ENCODE results near the gene PTGDR. TPM values are rescaled to one million over a fixed set of nuclear protein-coding genes. Genes with fewer than 3 reads are reported as not detected.

PTGDR gene
- polyA plus RNA-seq, 2 of the 4 experiments (the other 2 are of a cell fraction), result not detected

- no peaks in the 10 kb centered on the region for H3K9me3 ChIP-seq
- TF ChIP-seq RARB (CRISPR knock-in tag; IDR thresholded peaks at IDR 0.05) (no peak), KDM1A (IDR thresholded peaks at IDR 0.05; ENCODE audit: low read depth) (no peak), FOSL2 (IDR thresholded peaks at IDR 0.05) (no peak), FOSL2 (CRISPR knock-in tag; IDR thresholded peaks at IDR 0.05) (no peak), HOXA7 (CRISPR knock-in tag; IDR thresholded peaks at IDR 0.05) (no peak), ELK1 (IDR thresholded peaks at IDR 0.05; ENCODE audit: low read depth, low read length) (no peak), EHF (CRISPR knock-in tag; IDR thresholded peaks at IDR 0.05) (no peak), NR3C1 (IDR thresholded peaks at IDR 0.05) (no peak), ZC3H11A (IDR thresholded peaks at IDR 0.05) (no peak), FOXS1 (CRISPR knock-in tag; IDR thresholded peaks at IDR 0.05) (no peak), PBX3 (IDR thresholded peaks at IDR 0.05) (no peak), HOXB5 (CRISPR knock-in tag; IDR thresholded peaks at IDR 0.05) (no peak), ZSCAN20 (CRISPR knock-in tag; IDR thresholded peaks at IDR 0.05) (no peak), MAZ (IDR thresholded peaks at IDR 0.05; ENCODE audit: borderline replicate concordance, low read depth, low read length) (no peak), NPAS2 (CRISPR knock-in tag; IDR thresholded peaks at IDR 0.05; ENCODE audit: borderline replicate concordance) (no peak), ZNF302 (CRISPR knock-in tag; IDR thresholded peaks at IDR 0.05) (no peak), HOXB13 (CRISPR knock-in tag; IDR thresholded peaks at IDR 0.05; ENCODE audit: low read depth) (no peak), SMC3 (IDR thresholded peaks at IDR 0.05) (no peak), BHLHE40 (IDR thresholded peaks at IDR 0.05; ENCODE audit: low read depth, low read length) (no peak), KDM5A (IDR thresholded peaks at IDR 0.05) (no peak), MAFK (IDR thresholded peaks at IDR 0.05; ENCODE audit: partially characterized antibody) (no peak)
- CTCF ChIA-PET, result no interaction called here
- no peak overlapping the region for H3K27ac ChIP-seq
- no peak overlapping the region for H3K4me2 ChIP-seq
- DNase-seq (ENCODE audit: low read depth in 1 of 2, low spot score in 1 of 2) (no peak), ATAC-seq (no peak), FAIRE-seq (no peak)
- H3K4me3 ChIP-seq, result no peak overlapping the region
- POLR2A ChIA-PET, result no interaction called here
- H3K4me1 ChIP-seq, result no peaks in the 10 kb centered on the region
- WGBS (ENCODE audit: missing lambda C conversion rate), result 36% methylated on average over 7 of the region's 7 CpGs
Measured at GRCh38 chr14:52235866-52236510, 31.5 kb upstream of the PTGDR start.

- CTCF ChIA-PET, result no interaction called here
- no peaks in the 10 kb centered on the region for H3K9me3 ChIP-seq
- FAIRE-seq (no peak), DNase-seq (ENCODE audit: low read depth in 1 of 2, low spot score in 1 of 2) (no peak), ATAC-seq (no peak)
- no peak overlapping the region for H3K4me2 ChIP-seq
- POLR2A ChIA-PET, result no interaction called here
- TF ChIP-seq TP53 (CRISPR knock-in tag; IDR thresholded peaks at IDR 0.05) (no peak), HDAC2 (IDR thresholded peaks at IDR 0.05) (no peak)
- no peaks in the 10 kb centered on the region for H3K4me1 ChIP-seq
- 0% methylated on average over 1 of the region's 1 CpG for WGBS (ENCODE audit: missing lambda C conversion rate)
- no peak overlapping the region for H3K27ac ChIP-seq
- no peak overlapping the region for H3K4me3 ChIP-seq
Measured at GRCh38 chr14:52238682-52239081, 28.8 kb upstream of the PTGDR start.

GRCh38 chr14:52240623-52241022 lies 26.9 kb upstream of the PTGDR start:
- H3K4me2 ChIP-seq, result no peak overlapping the region; the same call in 2 of the 3 replicates
- WGBS (ENCODE audit: missing lambda C conversion rate), result 10% methylated on average over 5 of the region's 5 CpGs
- no peaks in the 10 kb centered on the region for H3K9me3 ChIP-seq
- TF ChIP-seq HEYL (CRISPR knock-in tag; IDR thresholded peaks at IDR 0.05) (no peak), ESRRA (IDR thresholded peaks at IDR 0.05; ENCODE audit: borderline replicate concordance, low read length) (no peak), EP300 (IDR thresholded peaks at IDR 0.05) (no peak), RFX5 (IDR thresholded peaks at IDR 0.05) (no peak), NR3C1 (IDR thresholded peaks at IDR 0.05) (no peak), BHLHE40 (IDR thresholded peaks at IDR 0.05; ENCODE audit: low read depth, low read length) (no peak), KDM1A (IDR thresholded peaks at IDR 0.05; ENCODE audit: low read depth) (no peak), POLR2A (IDR thresholded peaks at IDR 0.05; ENCODE audit: low read length) (no peak), EHF (CRISPR knock-in tag; IDR thresholded peaks at IDR 0.05) (no peak), TFCP2L1 (CRISPR knock-in tag; IDR thresholded peaks at IDR 0.05) (no peak), KDM5A (IDR thresholded peaks at IDR 0.05) (no peak), JUNB (IDR thresholded peaks at IDR 0.05) (no peak), POLR2AphosphoS2 (conservative IDR thresholded peaks at IDR 0.05; ENCODE audit: low read length) (no peak), CHD2 (IDR thresholded peaks at IDR 0.05; ENCODE audit: low read length, partially characterized antibody) (no peak), NPAS2 (CRISPR knock-in tag; IDR thresholded peaks at IDR 0.05; ENCODE audit: borderline replicate concordance) (no peak), PBX3 (IDR thresholded peaks at IDR 0.05) (no peak), RNF2 (IDR thresholded peaks at IDR 0.05; ENCODE audit: borderline replicate concordance, low read depth) (no peak), PHF8 (IDR thresholded peaks at IDR 0.05; ENCODE audit: borderline replicate concordance, low read depth) (no peak), FOXS1 (CRISPR knock-in tag; IDR thresholded peaks at IDR 0.05) (no peak)
- no peak for ATAC-seq
- DNase-seq (ENCODE audit: low read depth in 1 of 2, low spot score in 1 of 2), result no peak
- ChIA-PET POLR2A (no interaction called here), CTCF (interaction anchor here (0.6 kb wide), 1 partner anchor 25 kb away, joined by 3 read pairs; no protein-coding TSS in a partner anchor)
- no peaks in the 10 kb centered on the region for H3K4me1 ChIP-seq
- no peak overlapping the region for H3K27ac ChIP-seq
- H3K4me3 ChIP-seq, result no peak overlapping the region
- FAIRE-seq, result no peak

Data from A549 (cell line).